ENCODE data around the gene IER5L.

IER5L gene

DNA sequence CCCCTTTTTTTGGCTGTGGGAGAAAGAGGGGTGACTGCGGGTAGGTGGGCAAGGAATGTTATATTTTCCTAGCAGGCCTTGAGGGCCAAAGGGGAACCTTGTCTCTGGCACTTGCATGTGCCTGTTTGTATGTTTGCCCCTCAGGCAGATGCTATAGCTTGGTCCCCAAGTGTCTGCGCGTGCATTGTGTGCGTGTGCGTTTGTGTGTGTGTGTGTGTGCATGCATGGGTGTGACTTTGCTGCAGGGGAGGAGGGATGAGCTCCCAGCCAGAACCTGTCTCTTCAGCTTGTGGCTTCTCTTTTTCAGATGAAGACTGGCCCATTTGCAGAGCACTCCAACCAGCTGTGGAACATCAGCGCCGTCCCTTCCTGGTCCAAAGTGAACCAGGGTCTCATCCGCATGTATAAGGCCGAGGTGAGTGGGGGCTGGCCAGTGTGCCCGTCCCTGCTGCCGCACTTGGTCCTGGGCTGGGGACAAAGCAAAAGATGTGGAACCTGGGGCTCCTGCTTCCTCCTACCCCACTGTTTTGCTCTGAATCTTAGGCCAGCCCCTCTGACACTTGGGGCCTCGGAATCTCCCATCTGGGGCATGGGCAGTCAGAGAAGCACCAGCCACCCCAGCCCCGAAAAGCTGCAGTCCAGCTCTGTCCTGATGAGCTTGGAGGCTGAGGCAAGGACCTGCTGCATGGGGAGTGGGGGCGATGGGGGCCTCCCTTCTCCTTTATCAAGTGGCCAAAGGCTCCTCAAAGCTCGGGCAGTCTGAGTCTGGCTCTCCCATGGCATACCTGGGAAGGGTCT lies 35.7 kb downstream of the IER5L start:
- H3K4me3 ChIP-seq (ENCODE audit: low read depth in 1 of 2, low read length in 2 of 2) = peak overlapping the region; percentile 6 to 58
- H3K27ac ChIP-seq (ENCODE audit: low read depth, low read length) = peak overlapping the region; percentile 95
- H3K36me3 ChIP-seq (ENCODE audit: insufficient read depth, low read length) = peaks cover 30% of the 10 kb centered on the region

DNA sequence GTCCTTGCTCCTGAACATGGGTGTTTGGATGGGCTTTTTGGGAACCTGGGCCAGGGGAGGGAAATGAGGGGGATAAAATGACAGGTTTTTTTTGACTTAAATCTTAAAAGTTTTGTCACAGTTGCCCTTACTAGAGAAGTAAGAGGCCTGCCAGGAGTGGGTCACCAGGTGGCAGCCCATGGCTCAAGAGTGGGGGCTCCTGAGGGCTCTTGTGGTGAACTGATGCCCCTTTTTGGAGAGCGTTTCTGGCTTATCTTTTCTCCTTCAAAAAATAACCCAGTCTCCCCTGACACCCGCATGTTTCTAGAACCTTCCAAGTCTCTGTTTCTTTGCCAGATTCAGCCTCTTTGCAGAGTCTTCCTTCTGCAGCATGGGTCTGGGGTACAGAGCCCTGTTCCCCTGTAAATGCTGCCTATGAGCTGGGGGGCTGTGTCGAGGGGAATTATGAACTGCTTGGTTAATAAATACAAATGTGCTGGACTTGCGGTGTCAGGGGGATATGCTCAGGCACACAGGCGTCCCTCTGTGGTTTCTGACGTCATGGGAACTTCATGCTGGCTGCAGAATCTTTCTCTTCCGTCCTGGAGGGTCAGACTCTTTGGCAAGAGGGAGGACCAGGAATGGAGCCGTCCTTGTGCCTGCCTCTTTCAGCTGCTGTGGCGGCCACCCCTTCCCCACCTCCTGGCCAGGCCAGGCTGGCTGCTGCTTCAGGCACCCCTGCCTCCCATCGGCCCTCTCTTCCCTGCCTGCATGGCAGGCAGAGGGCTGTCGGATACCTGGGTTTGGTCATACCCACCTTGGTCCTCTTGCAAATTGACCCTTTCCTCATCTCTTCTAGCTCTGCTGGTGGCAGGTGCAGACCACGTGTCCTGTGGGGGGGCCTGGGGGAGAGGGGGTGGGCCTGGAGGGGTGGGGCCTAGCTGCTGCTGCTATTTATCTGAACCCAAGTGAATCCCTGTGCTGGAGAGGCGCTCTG lies 36.7 kb downstream of the IER5L start:
- peak overlapping the region; percentile 4 to 62 for H3K4me3 ChIP-seq (ENCODE audit: low read depth in 1 of 2, low read length in 2 of 2)
- peak overlapping the region; percentile 85 for H3K9ac ChIP-seq (ENCODE audit: low read length)
- no peaks in the 10 kb centered on the region for H3K27me3 ChIP-seq (ENCODE audit: control insufficient read depth in 1 of 2, insufficient read depth in 2 of 2, low read length in 2 of 2)
- peaks cover 34% of the 10 kb centered on the region for H3K36me3 ChIP-seq (ENCODE audit: insufficient read depth, low read length)
- H3K4me1 ChIP-seq (ENCODE audit: insufficient read depth, low read length) = peaks cover 76% of the 10 kb centered on the region
- H3K27ac ChIP-seq (ENCODE audit: low read depth, low read length) = peak overlapping the region; percentile 95
- no peaks in the 10 kb centered on the region for H3K9me3 ChIP-seq (ENCODE audit: low read length)

More for the DNA sequence above, 35.7 kb downstream of the IER5L start:
- Histone ChIP-seq H3K9me3 (ENCODE audit: low read length) (no peaks in the 10 kb centered on the region), H3K27me3 (ENCODE audit: control insufficient read depth in 1 of 2, insufficient read depth in 2 of 2, low read length in 2 of 2) (no peaks in the 10 kb centered on the region), H3K9ac (ENCODE audit: low read length) (peak overlapping the region; percentile 29), H3K4me1 (ENCODE audit: insufficient read depth, low read length) (peaks cover 84% of the 10 kb centered on the region)

DNA sequence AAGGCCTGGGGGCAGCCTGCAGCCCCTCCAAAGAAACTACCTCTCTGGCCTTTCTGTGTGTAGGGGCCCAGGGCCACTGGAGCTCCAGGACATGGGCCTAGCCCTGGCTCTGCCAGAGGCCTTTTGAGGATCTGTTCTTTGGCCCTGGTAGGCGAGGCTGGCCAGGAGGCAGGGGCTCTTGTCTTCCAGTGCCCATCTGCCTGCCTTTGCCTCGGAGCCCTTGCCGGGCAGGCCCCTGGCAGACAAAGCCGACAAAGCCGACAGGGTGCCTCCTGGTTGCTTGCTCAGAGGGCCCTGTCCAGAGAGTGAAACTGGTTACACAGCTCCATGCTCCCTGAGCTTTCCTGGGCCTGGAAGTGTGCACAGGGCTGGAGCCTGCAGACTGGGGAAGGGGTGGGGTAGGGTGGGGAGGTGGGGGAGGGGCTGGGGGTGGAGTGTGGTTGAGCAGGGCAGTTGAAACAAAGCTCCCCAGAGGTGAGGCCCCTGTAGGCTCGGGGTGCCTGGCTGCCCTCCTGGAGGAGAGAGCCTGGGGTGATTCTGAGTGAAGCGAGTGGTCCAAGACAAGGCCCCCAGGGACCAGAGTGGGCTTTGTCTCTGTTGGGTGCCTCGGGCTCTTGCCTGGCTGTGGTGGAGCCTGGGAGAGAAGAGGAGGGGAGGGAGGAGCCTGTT lies 37.5 kb downstream of the IER5L start:
- peaks cover 38% of the 10 kb centered on the region for H3K36me3 ChIP-seq (ENCODE audit: insufficient read depth, low read length)

DNA sequence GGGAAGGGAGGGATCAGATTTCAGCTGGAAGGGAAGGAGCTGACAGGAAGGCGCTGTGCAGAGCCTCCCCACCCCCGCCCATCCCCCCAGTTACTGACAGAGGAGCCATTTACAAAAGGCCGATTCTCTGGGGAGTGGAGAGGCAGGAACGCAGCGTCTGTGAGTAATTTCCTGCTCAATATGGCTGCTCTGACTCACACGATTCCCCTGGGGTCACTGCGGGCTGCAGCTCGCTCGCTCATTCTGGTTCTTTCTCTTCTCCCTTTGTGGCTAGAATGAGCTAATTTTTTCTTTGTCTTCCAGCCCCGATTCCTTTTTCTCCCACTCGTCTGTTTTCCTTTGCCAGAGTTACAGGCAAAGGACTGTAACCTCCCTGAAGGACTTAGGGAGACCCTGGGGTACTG lies 38.1 kb downstream of the IER5L start:
- Histone ChIP-seq H3K4me1 (ENCODE audit: insufficient read depth, low read length) (peaks cover 63% of the 10 kb centered on the region), H3K9me3 (ENCODE audit: low read length) (no peaks in the 10 kb centered on the region), H3K4me3 (ENCODE audit: low read depth in 1 of 2, low read length in 2 of 2) (peak overlapping the region in 1 of 2 donors; percentile 62), H3K9ac (ENCODE audit: low read length) (peak overlapping the region; percentile 89), H3K27ac (ENCODE audit: low read depth, low read length) (peak overlapping the region; percentile 95), H3K36me3 (ENCODE audit: insufficient read depth, low read length) (peaks cover 41% of the 10 kb centered on the region), H3K27me3 (ENCODE audit: control insufficient read depth in 1 of 2, insufficient read depth in 2 of 2, low read length in 2 of 2) (no peaks in the 10 kb centered on the region)

More for the DNA sequence above, 37.5 kb downstream of the IER5L start:
- H3K9ac ChIP-seq (ENCODE audit: low read length) = peak overlapping the region; percentile 89
- H3K27ac ChIP-seq (ENCODE audit: low read depth, low read length) = peak overlapping the region; percentile 95
- H3K9me3 ChIP-seq (ENCODE audit: low read length) = no peaks in the 10 kb centered on the region
- H3K4me3 ChIP-seq (ENCODE audit: low read depth in 1 of 2, low read length in 2 of 2) = peak overlapping the region in 1 of 2 donors; percentile 62
- H3K4me1 ChIP-seq (ENCODE audit: insufficient read depth, low read length) = peaks cover 68% of the 10 kb centered on the region
- H3K27me3 ChIP-seq (ENCODE audit: control insufficient read depth in 1 of 2, insufficient read depth in 2 of 2, low read length in 2 of 2) = no peaks in the 10 kb centered on the region

DNA sequence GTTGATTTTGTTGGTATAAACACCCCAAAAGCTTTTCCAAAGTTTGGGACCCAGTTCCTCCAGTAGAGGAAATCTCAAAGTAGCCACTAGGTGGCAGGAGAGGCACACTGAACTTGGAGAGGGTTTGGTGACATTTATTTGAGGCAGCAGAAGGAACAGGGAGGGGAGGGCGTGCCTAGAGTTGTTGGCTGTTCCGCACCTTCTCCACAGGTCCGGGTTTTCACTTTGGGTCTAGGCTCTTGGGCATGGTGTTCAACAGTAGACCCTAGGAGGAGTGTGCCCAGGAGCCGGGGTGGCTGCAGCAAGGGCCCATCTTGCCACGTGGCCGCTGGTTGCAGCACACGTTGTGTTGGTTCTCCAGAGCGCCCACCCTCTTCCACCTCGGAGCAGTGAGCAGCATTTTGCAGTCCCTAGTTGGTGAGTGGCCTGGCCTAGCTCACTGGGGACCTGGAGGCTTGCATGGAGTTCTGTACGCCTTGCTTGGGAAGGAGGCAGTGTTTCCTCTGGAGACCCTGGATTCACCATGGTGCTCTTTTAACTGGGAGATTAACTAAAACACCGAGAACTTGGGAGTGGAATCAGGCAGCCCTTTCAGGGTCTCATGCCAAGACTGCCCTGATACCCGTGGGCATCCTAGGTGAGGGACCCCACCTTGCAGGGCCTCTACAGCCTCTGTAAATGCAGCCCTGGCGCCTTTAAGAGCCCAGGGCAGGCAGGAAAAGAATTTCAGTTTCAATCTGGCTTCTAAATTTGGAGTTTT lies 38.6 kb downstream of the IER5L start:
- H3K4me1 ChIP-seq (ENCODE audit: insufficient read depth, low read length) = peaks cover 60% of the 10 kb centered on the region
- peaks cover 46% of the 10 kb centered on the region for H3K36me3 ChIP-seq (ENCODE audit: insufficient read depth, low read length)
- H3K27me3 ChIP-seq (ENCODE audit: control insufficient read depth in 1 of 2, insufficient read depth in 2 of 2, low read length in 2 of 2) = no peaks in the 10 kb centered on the region

DNA sequence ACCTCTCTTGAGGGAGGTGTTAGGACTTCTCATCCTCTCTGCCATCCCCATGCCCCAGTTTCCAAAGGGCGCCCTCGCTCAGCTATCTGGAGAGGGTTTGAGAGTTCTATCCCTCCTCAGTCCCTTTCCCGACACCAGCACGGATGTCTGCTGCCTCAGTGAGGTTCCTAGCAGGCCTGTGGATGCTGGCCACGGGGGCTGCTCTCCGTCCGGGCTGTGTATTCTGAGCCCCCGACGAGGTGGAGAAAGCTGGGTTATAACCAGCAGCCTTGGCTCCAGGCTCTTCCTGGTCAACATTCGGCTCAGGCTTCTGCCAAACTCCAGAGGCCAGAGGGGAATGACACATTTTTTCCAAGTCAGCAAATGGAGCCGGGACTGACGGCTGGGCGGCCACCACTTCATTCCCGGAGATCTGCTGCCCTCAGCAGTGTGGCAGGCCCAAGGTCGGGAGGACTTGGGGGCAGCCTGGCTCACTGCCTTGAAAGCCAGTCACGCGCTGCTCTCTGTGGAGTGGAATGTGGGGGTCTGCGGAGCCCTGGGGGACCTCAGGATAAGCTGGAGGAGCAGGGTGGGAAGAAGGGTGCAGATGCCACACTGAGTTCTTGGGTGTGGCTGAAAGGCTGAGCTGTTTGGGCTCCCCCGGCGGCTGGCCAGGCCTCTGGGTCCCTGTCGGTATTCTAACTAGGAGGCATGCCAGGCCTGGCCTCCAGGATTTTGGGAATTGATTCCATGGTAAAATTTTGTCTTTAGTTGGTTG lies 39.4 kb downstream of the IER5L start:
- no peak overlapping the region for H3K4me3 ChIP-seq (ENCODE audit: low read depth in 1 of 2, low read length in 2 of 2)
- no peaks in the 10 kb centered on the region for H3K9me3 ChIP-seq (ENCODE audit: low read length)
- peaks cover 45% of the 10 kb centered on the region for H3K36me3 ChIP-seq (ENCODE audit: insufficient read depth, low read length)
- peak overlapping the region; percentile 44 for H3K9ac ChIP-seq (ENCODE audit: low read length)
- H3K27ac ChIP-seq (ENCODE audit: low read depth, low read length) = peak overlapping the region; percentile 95
- peaks cover 54% of the 10 kb centered on the region for H3K4me1 ChIP-seq (ENCODE audit: insufficient read depth, low read length)
- H3K27me3 ChIP-seq (ENCODE audit: control insufficient read depth in 1 of 2, insufficient read depth in 2 of 2, low read length in 2 of 2) = no peaks in the 10 kb centered on the region

More for the DNA sequence above, 38.6 kb downstream of the IER5L start:
- Histone ChIP-seq H3K27ac (ENCODE audit: low read depth, low read length) (peak overlapping the region; percentile 95), H3K4me3 (ENCODE audit: low read depth in 1 of 2, low read length in 2 of 2) (peak overlapping the region; percentile 28 to 62), H3K9ac (ENCODE audit: low read length) (peak overlapping the region; percentile 50), H3K9me3 (ENCODE audit: low read length) (no peaks in the 10 kb centered on the region)

DNA sequence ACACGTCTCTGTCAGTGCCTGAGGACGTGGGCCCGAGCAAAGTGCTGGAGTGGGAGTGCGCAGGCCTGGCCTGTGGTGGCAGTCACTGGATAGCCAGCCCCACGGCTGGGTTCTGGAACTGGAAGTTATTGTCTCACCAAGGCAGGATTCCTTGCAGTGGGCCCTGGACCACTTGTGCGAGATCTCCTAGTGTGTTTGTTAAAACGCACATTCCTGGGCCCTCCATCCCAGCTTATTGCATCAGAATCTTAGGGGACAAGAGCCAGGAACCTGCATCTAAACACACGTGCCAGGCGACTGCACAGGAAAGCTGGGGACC lies 40.0 kb downstream of the IER5L start:
- Histone ChIP-seq H3K36me3 (ENCODE audit: insufficient read depth, low read length) (peaks cover 44% of the 10 kb centered on the region), H3K4me1 (ENCODE audit: insufficient read depth, low read length) (peaks cover 49% of the 10 kb centered on the region), H3K9me3 (ENCODE audit: low read length) (no peaks in the 10 kb centered on the region), H3K9ac (ENCODE audit: low read length) (no peak overlapping the region), H3K27me3 (ENCODE audit: control insufficient read depth in 1 of 2, insufficient read depth in 2 of 2, low read length in 2 of 2) (no peaks in the 10 kb centered on the region), H3K4me3 (ENCODE audit: low read depth in 1 of 2, low read length in 2 of 2) (no peak overlapping the region), H3K27ac (ENCODE audit: low read depth, low read length) (peak overlapping the region; percentile 95)

DNA sequence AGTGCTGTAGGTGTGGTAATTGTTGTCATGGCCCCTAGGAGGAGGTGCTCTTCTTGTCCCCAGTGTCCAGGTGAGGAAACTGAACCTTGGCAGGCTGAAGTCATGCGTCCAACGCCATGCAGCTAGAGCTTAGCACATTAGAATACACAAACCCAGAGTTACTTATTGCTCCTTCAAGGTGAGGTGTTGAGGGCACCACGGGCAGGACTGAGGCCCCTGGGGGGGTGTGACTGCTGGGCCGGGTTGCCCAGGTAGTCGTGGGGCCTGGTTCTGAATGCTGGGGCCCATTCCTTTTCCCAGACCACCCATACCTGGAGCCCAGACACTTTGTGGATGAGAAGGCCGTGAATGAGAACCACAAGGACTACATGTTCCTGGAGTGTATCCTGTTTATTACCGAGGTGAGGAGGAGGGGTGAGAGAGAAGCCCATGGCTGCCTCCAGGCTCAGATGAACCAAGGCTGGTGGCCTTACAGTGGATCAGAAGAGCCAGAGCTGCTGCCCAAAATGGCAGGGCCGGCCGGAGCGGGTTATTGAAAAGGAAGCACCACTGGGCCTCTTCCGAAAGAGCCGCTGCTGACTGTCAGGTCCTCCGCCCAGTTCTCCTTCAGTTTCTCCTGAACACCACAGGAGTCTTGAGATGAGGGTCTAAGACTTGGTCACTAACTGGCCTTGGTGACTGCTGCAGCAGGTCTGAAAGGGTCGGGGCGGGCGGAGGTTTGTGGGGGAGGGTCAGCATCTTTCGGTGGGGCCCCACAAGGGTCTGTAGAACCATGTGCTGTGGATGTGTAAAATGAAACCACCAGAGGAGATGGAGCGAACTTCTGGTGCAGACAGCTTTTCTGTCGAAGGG lies 40.5 kb downstream of the IER5L start:
- Histone ChIP-seq H3K27me3 (ENCODE audit: control insufficient read depth in 1 of 2, insufficient read depth in 2 of 2, low read length in 2 of 2) (no peaks in the 10 kb centered on the region), H3K27ac (ENCODE audit: low read depth, low read length) (peak overlapping the region; percentile 95), H3K36me3 (ENCODE audit: insufficient read depth, low read length) (peaks cover 45% of the 10 kb centered on the region), H3K9me3 (ENCODE audit: low read length) (no peaks in the 10 kb centered on the region), H3K4me1 (ENCODE audit: insufficient read depth, low read length) (peaks cover 43% of the 10 kb centered on the region), H3K9ac (ENCODE audit: low read length) (no peak overlapping the region), H3K4me3 (ENCODE audit: low read depth in 1 of 2, low read length in 2 of 2) (no peak overlapping the region)

DNA sequence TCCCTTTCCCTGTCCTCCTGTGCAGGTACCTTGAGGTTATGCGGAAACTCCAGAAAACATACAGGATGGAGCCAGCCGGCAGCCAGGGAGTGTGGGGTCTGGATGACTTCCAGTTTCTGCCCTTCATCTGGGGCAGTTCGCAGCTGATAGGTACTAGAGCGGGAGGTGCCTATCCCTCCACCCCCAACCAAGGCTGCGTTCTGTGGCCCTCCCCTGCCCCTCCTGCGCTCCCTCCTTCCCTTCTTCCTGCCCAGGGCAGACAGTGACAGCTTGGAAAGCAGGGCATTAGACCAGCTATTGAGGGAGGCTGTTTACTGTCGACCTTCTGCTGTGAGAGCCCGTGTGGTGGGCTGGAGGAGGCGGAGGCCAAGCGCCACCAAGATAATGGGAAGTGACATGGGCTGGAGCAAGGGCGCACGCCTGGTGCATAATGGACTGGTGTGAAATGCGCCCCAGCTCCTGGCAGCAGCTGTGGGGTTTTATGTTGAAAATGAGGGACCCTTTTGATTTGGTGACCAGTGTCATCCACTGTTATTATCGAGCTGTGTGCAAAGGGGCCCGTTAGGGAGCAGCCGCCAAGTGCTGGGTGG lies 41.5 kb downstream of the IER5L start:
- no peak overlapping the region for H3K27ac ChIP-seq (ENCODE audit: low read depth, low read length)
- peaks cover 33% of the 10 kb centered on the region for H3K4me1 ChIP-seq (ENCODE audit: insufficient read depth, low read length)
- H3K27me3 ChIP-seq (ENCODE audit: control insufficient read depth in 1 of 2, insufficient read depth in 2 of 2, low read length in 2 of 2) = no peaks in the 10 kb centered on the region
- no peak overlapping the region for H3K9ac ChIP-seq (ENCODE audit: low read length)
- no peak overlapping the region for H3K4me3 ChIP-seq (ENCODE audit: low read depth in 1 of 2, low read length in 2 of 2)
- H3K9me3 ChIP-seq (ENCODE audit: low read length) = no peaks in the 10 kb centered on the region
- peaks cover 39% of the 10 kb centered on the region for H3K36me3 ChIP-seq (ENCODE audit: insufficient read depth, low read length)

Measured in muscle layer of colon (tissue), 2 donors.